K562 (cell line): Measurements from ENCODE around the gene TJAP1. TPM values are rescaled to one million over a fixed set of nuclear protein-coding genes. Genes with fewer than 3 reads are reported as not detected.

Experiments
- ATAC-seq: fragments of 200-7000 bp; cut with Tn5 transposase; 3 replicates; pipeline ENCODE4 v1.9.1; 2020; ENCODE audit warnings: moderate library complexity
- BruUV-seq: library from RNA; stranded (reverse); fragments of 400-500 nt; replicated peaks from 2 replicates; lab custom pipeline; 2021; lab: Mats Ljungman, UMichigan
- CTCF ChIA-PET: fragments of 300-600 bp; formaldehyde crosslinking; extraction: SDS; loops from one replicate; lab custom pipeline; 2021; ENCODE audit warnings: low intra/inter-chr PET ratio; lab: Yijun Ruan, JAX
- POLR2A ChIA-PET: fragments of 300-600, 350-650 bp; sonication (Branson Sonifier 250); formaldehyde crosslinking; extraction: SDS; loops from one replicate; lab custom pipeline; 2021; ENCODE audit warnings: antibody characterized with exemption, inconsistent platforms; lab: Yijun Ruan, JAX
- DNase-seq, 4 experiments: peaks; one replicate each; pipeline versions ENCODE4 v3.0.0 to v3.0.0-alpha.2; 2011 to 2018; ENCODE audit warnings: low spot score in 3 of 4, mixed read lengths in 3 of 4; ENCODE audit errors: extremely low read depth in 1 of 4
- FAIRE-seq: peaks from 2 replicates; lab custom pipeline; 2011; peaks lifted over from hg19 to GRCh38; lab: Jason Lieb, UNC
- H2AFZ ChIP-seq: 2 replicates; pipeline ENCODE4 v1.6.0; 2011; ENCODE audit warnings: low read depth, low read length, control low read depth, inconsistent platforms
- H3K27ac ChIP-seq: fragments of 200-600 bp; 3 replicates; pipeline ENCODE4 v1.8.0; 2011; ENCODE audit warnings: low read depth, mild to moderate bottlenecking, control low read depth, inconsistent platforms, low read length, moderate library complexity, mixed read lengths; ENCODE audit errors: extremely low read depth
- H3K27me3 ChIP-seq, 2 experiments: fragments of 300-600 bp in 1 of 2; 2 replicates in 1 of 2; 3 replicates in 1 of 2; pipeline versions ENCODE4 v1.6.0 to v1.8.0; 2011; ENCODE audit warnings: inconsistent platforms in 2 of 2, low read length in 2 of 2, mild to moderate bottlenecking in 1 of 2, mixed read lengths in 1 of 2, moderate library complexity in 1 of 2; ENCODE audit not compliant: control insufficient read depth in 2 of 2, insufficient read depth in 2 of 2
- H3K36me3 ChIP-seq: fragments of 300-600 bp; 3 replicates; pipeline ENCODE4 v1.8.0; 2011; ENCODE audit warnings: mild to moderate bottlenecking, low read length, inconsistent platforms; ENCODE audit not compliant: control insufficient read depth, insufficient read depth
- H3K4me1 ChIP-seq, 2 experiments: fragments of 200-600 bp in 1 of 2; replicated peaks in 1 of 2; 2 replicates in 1 of 2; 3 replicates in 1 of 2; pipeline versions ENCODE4 v1.5.1 to v1.8.0; 2011; ENCODE audit warnings: inconsistent platforms in 2 of 2, low read length in 2 of 2, mild to moderate bottlenecking in 1 of 2, mixed read lengths in 1 of 2, moderate library complexity in 1 of 2; ENCODE audit not compliant: control insufficient read depth in 2 of 2, insufficient read depth in 2 of 2
- H3K4me2 ChIP-seq: 2 replicates; pipeline ENCODE4 v1.6.1; 2011; ENCODE audit warnings: low read length, control low read depth, inconsistent platforms, mixed read lengths; ENCODE audit not compliant: insufficient read depth
- H3K4me3 ChIP-seq: fragments of 200-600 bp; sonication (generic), shearing (Covaris generic); 2 replicates; pipeline ENCODE4 v1.5.1; 2016; ENCODE audit warnings: control low read depth, inconsistent platforms
- H3K79me2 ChIP-seq: fragments of 200-600 bp; 3 replicates; pipeline ENCODE4 v1.8.0; 2011; ENCODE audit warnings: low read length, inconsistent platforms; ENCODE audit not compliant: control insufficient read depth, insufficient read depth
- H3K9ac ChIP-seq, 2 experiments: 2 replicates each; pipeline versions ENCODE4 v1.6.0 to v1.6.1; 2011; ENCODE audit warnings: low read depth in 2 of 2, low read length in 2 of 2, control low read depth in 1 of 2, inconsistent platforms in 1 of 2, mild to moderate bottlenecking in 1 of 2, mixed read lengths in 1 of 2; ENCODE audit not compliant: insufficient read depth in 1 of 2
- H3K9me1 ChIP-seq: one replicate; pipeline ENCODE4 v1.6.0; 2011; ENCODE audit warnings: inconsistent platforms, mild to moderate bottlenecking, low read length, moderate library complexity; ENCODE audit not compliant: control insufficient read depth, insufficient read depth
- H3K9me3 ChIP-seq: replicated peaks from 2 replicates; pipeline ENCODE4 v1.5.1; 2011; ENCODE audit warnings: low read depth, low read length, inconsistent platforms; ENCODE audit not compliant: control insufficient read depth, insufficient read depth
- H4K20me1 ChIP-seq: replicated peaks from 2 replicates; pipeline ENCODE4 v1.6.1; 2011; ENCODE audit warnings: low read length, inconsistent platforms, mixed read lengths; ENCODE audit not compliant: control insufficient read depth, insufficient read depth
- CTCF ChIP-seq, 3 experiments: IDR thresholded peaks in 2 of 3; conservative IDR thresholded peaks in 1 of 3; 2 replicates each; pipeline ENCODE4 v1.5.1; 2011 to 2012; ENCODE audit warnings: low read length in 3 of 3, mild to moderate bottlenecking in 3 of 3, control low read depth in 2 of 3, improper control_type of control experiment in 1 of 3, inconsistent platforms in 1 of 3, low read depth in 1 of 3, mixed read lengths in 1 of 3, moderate library complexity in 1 of 3; ENCODE audit not compliant: insufficient read depth in 2 of 3
- YBX1 ChIP-seq: fragments of 450-650 bp; IDR thresholded peaks from 2 replicates; pipeline ENCODE4 v1.7.1; 2016; ENCODE audit warnings: mild to moderate bottlenecking
- WGBS: fragments of 100-300 bp; shearing (Covaris generic); methylation state at CpG from one replicate; pipeline ENCODE4 v1.1.6; 2016; ENCODE audit warnings: low coverage, mixed read lengths; ENCODE audit not compliant: insufficient coverage; ENCODE audit errors: missing lambda C conversion rate; 5-methylcytosine and 5-hydroxymethylcytosine counted together
- in situ Hi-C: fragments of 300-500 bp; cut with MboI; formaldehyde crosslinking; loops from 4 replicates; pipeline ENCODE4 v1.15.0; 2018; ENCODE audit warnings: inconsistent platforms, mixed read lengths
- intact Hi-C: fragments of 100-400 bp; cut with micrococcal nuclease; formaldehyde crosslinking; loops from 2 replicates; pipeline ENCODE4 v1.14.2; 2022
- polyA plus RNA-seq, 8 experiments: library from polyadenylated mRNA; depleted of rRNA in 4 of 8; stranded (reverse) in 5 of 8; unstranded in 3 of 8; fragments of >200 nt; fragmentation: Nextera tagmentation in 2 of 8; fragmentation: Illumina TruSeq in 1 of 8; extraction: Ambion mirVana in 2 of 8; extraction: Trizol in 1 of 8; gene quantifications; 2 replicates each; pipeline versions ENCODE4 v1.2.1 to v1.2.3, GENCODE V29; 2011 to 2014; ENCODE audit warnings: inconsistent platforms in 1 of 8, missing spikeins in 1 of 8
- total RNA-seq, 7 experiments: library from RNA; depleted of rRNA in 6 of 7; stranded (reverse); fragments of >200 nt in 6 of 7; fragmentation: Illumina TruSeq in 2 of 7; extraction: Trizol in 2 of 7; gene quantifications; 2 replicates each; pipeline versions ENCODE4 v1.2.1 to v1.2.3, GENCODE V29; 2011 to 2021; ENCODE audit warnings: low replicate concordance in 1 of 7

Gene TJAP1
- total and polyA plus RNA-seq, 9 of the 15 experiments (the other 6 are each of a cell fraction or from before 2014, with no cell fraction given) = 0.06 to 35.8 (median 16.2) TPM

- intact Hi-C loops = loop anchor here (1.0 to 2.0 kb wide), 3 partner anchors 51 to 605 kb away; partner anchors contain the start of gene DLK2
- no peak for ATAC-seq
- no peak overlapping the region for H3K4me3 ChIP-seq
- FAIRE-seq = no peak
- H4K20me1 ChIP-seq = peaks cover 12% of the 10 kb centered on the region; the same call in 1 of the 2 replicates
- H3K9me1 ChIP-seq = peaks cover 4% of the 10 kb centered on the region
- H3K9me3 ChIP-seq = no peaks in the 10 kb centered on the region
- H3K79me2 ChIP-seq = no peaks in the 10 kb centered on the region
- DNase-seq = no peak
- H2AFZ ChIP-seq = no peak overlapping the region
- ChIA-PET CTCF (interaction anchor here (1.2 to 1.7 kb wide), 2 partner anchors 50 to 240 kb away, joined by 3 to 6 read pairs; partner anchors contain the start of gene DLK2), POLR2A (interaction anchor here (0.7 to 6.2 kb wide), 5 partner anchors 11 to 242 kb away, joined by 4 to 54 read pairs (median 7); partner anchors contain the start of genes POLR1C and YIPF3)
- BruUV-seq = no TSS peak
- H3K9ac ChIP-seq = no peak overlapping the region
- in situ Hi-C loops = no loop called here
- peaks cover 51% of the 10 kb centered on the region; the same call in 2 of the 3 replicates for H3K36me3 ChIP-seq
- peaks cover 10 to 42% of the 10 kb centered on the region in 2 experiments; a peak in 4 of 5 replicates for H3K4me1 ChIP-seq
- TF ChIP-seq YBX1 = no peak
- 0 out of 6 replicates have a peak, but pooled peaks of 1 of the 3 experiments have one; percentile 4 for TF ChIP-seq CTCF (IDR thresholded peaks at IDR 0.05 in 2 of 3, conservative IDR thresholded peaks at IDR 0.05 in 1 of 3; ENCODE audit: insufficient read depth in 2 of 3, low read depth in 1 of 3, low read length in 3 of 3)
- no peak overlapping the region for H3K4me2 ChIP-seq
- no peak overlapping the region for H3K27ac ChIP-seq
- WGBS = 71% methylated on average over 6 of the region's 6 CpGs
- H3K27me3 ChIP-seq = peaks cover 0 to 6% of the 10 kb centered on the region in 2 experiments; a peak in 2 of 5 replicates
These were observed 28.3 kb downstream of the TJAP1 start for GRCh38 chr6:43505718-43506117.
